ENCODE results near the gene ELP2.
A peak's percentile ranks its signal among the peaks of the same experiment; 100 is the strongest.

The ELP2 gene

GRCh38 chr18:36127836-36128529 lies 1.7 kb upstream of the ELP2 start:
- no peak for DNase-seq

- peak; percentile 55 for DNase-seq
These were observed 1.2 kb upstream of the ELP2 start for GRCh38 chr18:36128530-36128870.

- DNase-seq, result no peak
These were observed 796 bp upstream of the ELP2 start for GRCh38 chr18:36128907-36129299.

GRCh38 chr18:36130039-36130831 lies 536 bp downstream of the ELP2 start:
- no peak for DNase-seq

GRCh38 chr18:36130883-36131653 lies 1.4 kb downstream of the ELP2 start:
- DNase-seq, result peak; percentile 21

GRCh38 chr18:36131692-36132483 lies 2.2 kb downstream of the ELP2 start:
- no peak for DNase-seq

GRCh38 chr18:36132756-36133155 lies 3.1 kb downstream of the ELP2 start:
- no peak for DNase-seq

- DNase-seq, result no peak
These were observed 5.6 kb downstream of the ELP2 start for GRCh38 chr18:36135264-36135663.

GRCh38 chr18:36139245-36139644 lies 9.5 kb downstream of the ELP2 start:
- DNase-seq, result no peak

- no peak for DNase-seq
These were observed 11.9 kb downstream of the ELP2 start for GRCh38 chr18:36141576-36141975.

GRCh38 chr18:36142751-36143150 lies 13.1 kb downstream of the ELP2 start:
- DNase-seq, result no peak

- DNase-seq, result no peak
These were observed 13.7 kb downstream of the ELP2 start for GRCh38 chr18:36143391-36143790.

GRCh38 chr18:36149514-36150289 lies 20.0 kb downstream of the ELP2 start:
- no peak for DNase-seq

- DNase-seq, result no peak
These were observed 23.1 kb downstream of the ELP2 start for GRCh38 chr18:36152781-36153180.

GRCh38 chr18:36153203-36153602 lies 23.5 kb downstream of the ELP2 start:
- DNase-seq, result no peak

GRCh38 chr18:36153771-36154170 lies 24.1 kb downstream of the ELP2 start:
- no peak for DNase-seq

GRCh38 chr18:36155851-36156757 lies 26.4 kb downstream of the ELP2 start:
- no peak for DNase-seq

GRCh38 chr18:36157441-36157840 lies 27.7 kb downstream of the ELP2 start:
- no peak for DNase-seq

- DNase-seq, result no peak
These were observed 28.7 kb downstream of the ELP2 start for GRCh38 chr18:36158266-36158867.

- DNase-seq, result no peak
These were observed 31.3 kb downstream of the ELP2 start for GRCh38 chr18:36160959-36161371.

- no peak for DNase-seq
These were observed 33.3 kb downstream of the ELP2 start for GRCh38 chr18:36162981-36163380.
